HG03108 (cell line): ENCODE results near the gene TUBB3.

Source experiments
- ATAC-seq: cut with Tn5 transposase; IDR thresholded peaks from one replicate; pipeline ENCODE4 v1.9.1; 2021; ENCODE audit warnings: moderate library complexity; ENCODE audit not compliant: unreplicated experiment

The TUBB3 gene

DNA sequence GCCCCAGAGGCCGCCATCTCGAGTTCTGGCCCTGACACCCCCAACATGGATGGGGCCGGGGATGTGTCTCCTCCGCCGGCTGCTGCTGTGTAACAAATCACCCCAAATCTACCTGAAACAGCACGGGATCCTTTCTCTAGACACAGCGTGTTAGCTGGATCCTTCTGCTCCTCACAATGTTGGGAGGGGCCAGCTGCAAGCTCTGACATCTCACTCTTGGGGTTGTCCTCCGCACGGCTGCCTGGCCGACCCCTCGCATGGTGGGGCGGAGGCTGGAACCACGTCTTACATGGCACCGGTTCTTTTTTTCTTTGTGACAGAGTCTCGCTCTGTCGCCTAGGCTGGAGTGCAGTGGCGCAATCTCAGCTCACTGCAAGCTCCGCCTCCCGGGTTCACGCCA, 13.8 kb downstream of the TUBB3 start:
- ATAC-seq: no peak

DNA sequence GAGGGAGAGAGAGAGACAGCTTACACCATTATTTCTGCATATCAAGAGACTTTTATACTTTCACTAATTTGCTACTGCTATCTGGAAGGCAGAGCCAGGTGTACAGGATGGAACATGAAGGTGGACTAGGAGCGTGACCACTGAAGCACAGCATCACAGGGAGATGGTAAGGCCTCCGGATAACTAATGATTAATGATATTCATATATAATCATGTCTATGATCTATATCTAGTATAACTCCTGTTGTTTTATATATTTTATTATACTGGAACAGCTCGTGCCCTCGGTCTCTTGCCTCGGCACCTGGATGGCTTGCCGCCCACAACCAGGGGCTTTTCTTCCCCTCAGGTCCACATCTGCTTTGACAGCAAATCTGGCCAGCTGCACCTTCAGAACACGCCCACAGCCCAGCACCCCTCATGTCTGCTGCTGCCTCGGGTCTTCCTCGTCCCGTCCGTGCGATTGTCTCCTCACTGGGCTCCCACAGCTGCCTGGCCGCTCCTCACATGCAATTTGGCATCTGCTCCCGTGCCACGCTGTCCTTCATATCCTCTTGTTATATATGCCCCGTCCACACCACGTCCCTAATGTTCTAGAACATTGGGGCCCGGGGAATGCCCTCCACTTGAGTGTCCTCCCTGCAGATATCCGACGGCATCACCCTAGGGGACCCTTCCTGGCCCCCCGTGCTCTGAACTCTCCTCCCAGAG, 15.2 kb downstream of the TUBB3 start:
- no peak for ATAC-seq

DNA sequence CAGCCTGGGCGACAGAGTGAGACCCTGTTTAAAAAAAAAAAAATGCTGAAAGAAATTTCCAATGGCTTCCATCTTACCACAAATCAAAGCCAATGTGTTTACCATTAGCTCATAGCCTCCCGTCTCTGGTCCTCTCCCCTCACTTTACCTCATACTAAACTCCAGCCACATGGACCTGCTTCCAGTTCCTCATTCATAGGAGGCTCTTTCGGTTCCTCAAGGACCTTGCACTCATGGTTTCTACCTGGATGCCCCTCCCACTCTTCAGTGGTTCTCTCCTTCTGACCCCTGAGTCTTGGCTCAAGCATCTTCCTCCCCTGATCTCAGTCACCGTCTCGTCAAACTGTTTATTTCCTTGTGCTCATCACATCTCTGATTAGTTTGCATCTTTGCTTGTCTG, 21.6 kb downstream of the TUBB3 start:
- no peak for ATAC-seq

DNA sequence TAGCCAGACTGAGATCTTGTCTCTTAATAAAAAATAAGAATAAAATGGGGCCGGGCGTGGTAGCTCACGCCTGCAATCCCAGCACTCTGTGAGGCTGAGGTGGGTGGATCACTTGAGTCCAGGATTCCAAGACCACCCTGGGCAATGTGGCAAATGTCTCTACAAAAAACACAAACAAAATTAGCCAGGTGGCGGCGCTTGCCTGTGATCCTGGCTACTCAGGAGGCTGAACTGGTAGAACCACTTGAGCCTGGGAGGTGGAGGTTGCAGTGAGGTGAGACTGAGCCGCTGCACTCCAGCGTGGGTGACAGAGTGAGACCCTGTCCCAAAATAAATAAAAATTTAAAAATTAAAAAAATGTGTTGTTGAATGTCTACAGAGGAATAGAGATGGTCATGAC, 22.5 kb downstream of the TUBB3 start:
- no peak for ATAC-seq

DNA sequence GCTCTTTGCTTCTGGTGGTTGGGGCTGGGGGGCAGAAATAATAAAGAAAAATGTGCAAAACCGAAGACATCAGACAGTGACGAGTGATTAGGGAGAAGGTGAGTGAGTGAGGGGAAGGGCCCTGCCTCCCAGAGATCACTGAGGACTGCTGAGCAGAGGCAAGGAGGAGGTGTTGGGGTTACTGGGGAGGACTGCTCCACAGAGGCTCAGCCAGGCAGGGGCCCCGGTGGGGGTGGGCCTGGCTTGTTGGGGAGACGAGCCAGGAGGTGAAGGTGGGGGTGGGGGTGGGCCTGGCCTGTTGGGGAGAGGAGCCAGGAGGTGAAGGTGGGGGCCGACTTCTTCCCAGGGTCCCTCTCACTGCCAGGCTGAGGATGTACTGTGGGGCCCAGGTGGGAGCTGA, 23.4 kb downstream of the TUBB3 start:
- no peak for ATAC-seq

DNA sequence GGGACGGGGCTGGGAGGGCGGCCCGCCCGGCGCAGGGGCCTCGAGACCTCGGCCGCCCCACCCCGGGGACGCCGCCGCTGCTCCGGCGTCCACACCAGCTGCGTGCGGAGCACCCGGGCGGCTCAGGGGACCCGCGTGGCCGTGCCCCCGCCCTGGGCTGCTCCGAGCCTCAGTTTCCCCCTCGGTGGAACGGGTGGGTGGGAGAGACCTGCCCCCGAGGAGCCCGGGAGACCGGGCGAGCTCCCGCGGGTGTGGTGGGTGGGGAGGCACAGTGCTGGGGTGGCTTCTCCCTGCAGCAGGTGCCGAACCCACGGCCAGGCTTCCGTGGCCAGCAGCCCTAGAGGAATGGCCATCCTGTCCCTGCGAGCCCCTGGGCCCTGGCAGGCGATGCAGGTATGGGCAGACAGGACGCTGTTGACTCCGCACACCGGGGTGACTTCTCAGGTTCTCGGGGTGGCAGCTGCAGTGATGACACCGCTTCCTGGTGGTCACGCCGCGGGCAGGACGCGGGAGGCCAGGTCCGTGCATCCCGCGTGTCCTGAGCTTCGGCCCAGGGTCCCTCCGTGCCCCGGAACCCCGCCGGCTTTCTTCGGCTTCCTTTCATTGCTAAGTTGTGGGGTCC, 26.1 kb downstream of the TUBB3 start:
- no peak for ATAC-seq

DNA sequence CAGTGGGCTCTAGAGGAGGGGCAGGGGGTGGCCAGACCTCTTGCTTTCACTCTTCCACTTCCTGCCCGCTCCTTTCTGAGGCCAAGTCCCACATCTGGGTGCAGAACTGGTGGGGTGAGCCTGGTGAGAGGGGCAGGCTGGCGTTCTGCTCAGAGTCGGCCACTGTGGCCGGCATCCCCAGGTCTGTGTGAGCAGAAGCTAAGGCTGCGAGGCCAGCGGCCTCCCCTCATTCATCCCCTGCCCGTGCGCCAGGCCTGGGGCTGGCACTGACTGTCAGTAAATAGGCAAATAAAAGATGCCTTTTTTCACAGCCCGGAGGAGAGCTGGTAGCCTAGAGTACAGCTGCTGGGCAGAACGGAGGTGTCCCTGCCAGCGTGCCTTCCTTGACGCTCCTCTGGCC, 26.6 kb downstream of the TUBB3 start:
- no peak for ATAC-seq

DNA sequence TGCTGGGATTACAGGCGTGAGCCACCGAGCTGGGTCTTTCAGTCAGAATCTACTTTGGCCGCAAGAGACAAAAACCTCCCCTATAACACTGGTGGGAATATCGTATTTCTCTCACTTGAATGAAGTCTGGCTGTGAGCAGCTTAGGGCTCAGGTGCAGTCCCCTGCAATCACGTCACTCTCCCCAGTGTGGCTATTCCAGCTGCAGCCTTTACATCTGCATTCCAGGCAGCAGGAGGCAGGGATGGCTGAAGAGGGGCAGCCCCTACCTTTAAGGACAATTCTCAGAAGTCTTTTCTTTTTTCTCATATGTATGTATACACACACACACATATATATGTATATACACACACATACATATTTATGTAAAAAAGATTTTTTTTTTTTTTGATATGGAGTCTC, 28.4 kb downstream of the TUBB3 start:
- ATAC-seq: no peak

DNA sequence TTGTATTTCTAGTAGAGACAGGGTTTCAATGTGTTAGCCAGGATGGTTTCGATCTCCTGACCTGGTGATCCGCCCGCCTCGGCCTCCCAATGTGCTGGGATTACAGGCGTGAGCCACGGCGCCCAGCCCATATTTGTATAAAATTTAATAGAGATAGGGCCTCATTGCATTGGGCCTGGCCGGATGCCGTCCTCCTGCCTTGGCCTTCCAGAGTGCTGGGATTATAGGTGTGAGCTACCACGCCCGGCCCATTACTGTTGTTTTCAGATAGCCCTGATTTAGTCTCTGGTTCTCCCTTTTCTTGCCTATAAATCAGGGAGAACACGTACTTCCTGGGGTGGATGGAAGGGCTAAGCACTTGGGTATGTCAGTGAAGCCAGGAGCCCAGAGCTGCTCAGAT, 28.9 kb downstream of the TUBB3 start:
- no peak for ATAC-seq

DNA sequence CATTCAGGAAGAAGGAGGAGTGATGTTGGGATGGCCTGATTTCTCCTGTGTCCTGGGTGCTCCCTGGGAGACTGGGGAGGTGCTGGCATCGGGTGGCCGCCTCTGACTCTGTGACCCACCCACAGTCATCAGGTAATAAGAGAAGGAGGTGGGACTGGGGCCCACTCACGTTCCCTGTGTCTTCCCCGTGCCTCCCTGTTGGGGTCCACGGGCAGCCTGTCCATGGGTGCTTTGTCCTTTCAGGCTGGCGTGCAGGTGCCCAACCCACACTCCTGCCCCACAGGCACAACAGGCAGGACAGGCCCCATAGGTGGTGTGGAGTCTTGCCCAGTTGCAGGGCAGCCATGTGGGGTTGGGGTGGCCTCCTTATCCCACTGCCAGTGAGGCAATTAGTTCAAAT, 29.4 kb downstream of the TUBB3 start:
- no peak for ATAC-seq

DNA sequence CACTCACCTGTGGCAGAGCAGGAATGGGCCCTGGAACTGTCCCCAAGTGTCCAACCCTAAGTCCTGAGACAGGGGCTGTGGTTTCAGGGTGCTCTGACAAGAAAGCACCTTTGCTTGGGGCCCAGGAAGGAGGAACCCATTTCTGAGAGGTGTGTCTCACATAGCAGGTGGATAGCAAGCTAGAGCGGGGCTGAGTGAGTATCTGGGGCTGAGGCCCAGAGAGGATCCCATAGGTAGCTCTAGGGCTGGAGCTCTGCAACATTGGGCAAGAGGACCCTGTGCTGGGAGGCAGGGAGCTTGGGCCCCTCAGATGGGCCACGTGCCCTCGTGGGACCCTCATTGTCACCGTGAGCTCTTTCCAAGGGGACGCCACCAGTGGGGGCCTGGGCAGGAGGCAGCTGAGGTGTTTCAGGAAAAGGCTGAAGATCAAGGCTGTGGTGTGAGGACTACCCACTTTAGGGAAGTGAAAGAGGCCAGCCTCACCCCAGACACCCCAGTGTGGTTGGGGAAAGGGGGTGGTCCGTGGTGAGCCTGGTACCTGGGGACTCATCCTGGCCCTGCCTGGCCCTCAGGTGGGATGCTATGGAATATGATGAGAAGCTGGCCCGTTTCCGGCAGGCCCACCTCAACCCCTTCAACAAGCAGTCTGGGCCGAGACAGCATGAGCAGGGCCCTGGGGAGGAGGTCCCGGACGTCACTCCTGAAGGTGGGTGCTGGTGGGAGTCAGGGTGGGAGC, 30.7 kb downstream of the TUBB3 start:
- peak; percentile 57 for ATAC-seq

DNA sequence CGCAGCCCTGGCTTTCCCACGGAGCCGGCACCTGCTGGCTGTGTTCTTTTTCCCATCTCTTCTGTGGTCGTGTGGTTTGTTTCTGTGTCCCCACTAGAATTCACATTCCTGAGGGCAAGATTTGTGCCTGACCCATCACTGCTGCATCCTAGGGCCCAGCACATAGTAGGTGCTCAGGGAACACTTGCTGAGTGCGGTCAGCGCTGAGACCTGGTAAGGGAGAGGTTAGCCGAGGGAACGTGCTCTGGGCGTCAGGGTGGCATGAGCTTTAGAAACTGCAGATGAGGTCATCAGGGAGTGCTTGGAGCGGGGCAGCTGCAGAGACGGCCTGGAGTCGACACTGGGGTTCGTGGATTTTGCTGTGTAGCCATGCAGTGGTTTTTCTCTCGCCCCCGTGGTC, 31.3 kb downstream of the TUBB3 start:
- ATAC-seq: no peak

DNA sequence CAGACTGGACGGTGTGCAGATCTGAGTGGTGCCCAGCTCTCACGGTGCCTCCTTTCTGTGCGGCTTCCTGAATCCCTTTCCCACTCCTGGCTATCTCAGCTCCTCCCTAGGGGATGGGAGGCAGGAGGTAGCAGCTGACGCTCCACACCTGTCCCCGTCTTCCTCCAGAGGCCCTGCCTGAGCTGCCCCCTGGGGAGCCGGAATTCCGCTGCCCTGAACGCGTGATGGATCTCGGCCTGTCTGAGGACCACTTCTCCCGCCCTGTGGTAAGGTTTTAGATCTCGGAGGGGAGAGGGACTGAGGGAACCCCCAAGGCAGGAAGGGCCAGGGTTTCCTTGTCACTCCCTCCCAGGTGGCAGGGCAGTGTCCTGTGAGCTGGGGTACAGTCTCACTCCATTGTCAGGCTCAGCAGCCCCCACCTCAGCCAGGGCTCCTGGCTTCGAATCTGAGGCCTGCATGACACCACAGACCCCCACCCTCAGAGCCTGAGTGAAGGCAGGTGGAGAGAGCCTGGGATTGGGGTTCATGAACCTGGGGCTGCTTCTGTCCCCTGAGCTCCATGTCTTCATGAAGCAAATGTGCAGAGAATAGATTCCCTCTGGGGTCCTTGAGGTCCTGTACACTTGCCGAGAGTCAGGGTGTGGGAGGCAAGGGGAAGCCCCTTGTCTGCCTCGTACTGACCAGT, 32.0 kb downstream of the TUBB3 start:
- no peak for ATAC-seq

DNA sequence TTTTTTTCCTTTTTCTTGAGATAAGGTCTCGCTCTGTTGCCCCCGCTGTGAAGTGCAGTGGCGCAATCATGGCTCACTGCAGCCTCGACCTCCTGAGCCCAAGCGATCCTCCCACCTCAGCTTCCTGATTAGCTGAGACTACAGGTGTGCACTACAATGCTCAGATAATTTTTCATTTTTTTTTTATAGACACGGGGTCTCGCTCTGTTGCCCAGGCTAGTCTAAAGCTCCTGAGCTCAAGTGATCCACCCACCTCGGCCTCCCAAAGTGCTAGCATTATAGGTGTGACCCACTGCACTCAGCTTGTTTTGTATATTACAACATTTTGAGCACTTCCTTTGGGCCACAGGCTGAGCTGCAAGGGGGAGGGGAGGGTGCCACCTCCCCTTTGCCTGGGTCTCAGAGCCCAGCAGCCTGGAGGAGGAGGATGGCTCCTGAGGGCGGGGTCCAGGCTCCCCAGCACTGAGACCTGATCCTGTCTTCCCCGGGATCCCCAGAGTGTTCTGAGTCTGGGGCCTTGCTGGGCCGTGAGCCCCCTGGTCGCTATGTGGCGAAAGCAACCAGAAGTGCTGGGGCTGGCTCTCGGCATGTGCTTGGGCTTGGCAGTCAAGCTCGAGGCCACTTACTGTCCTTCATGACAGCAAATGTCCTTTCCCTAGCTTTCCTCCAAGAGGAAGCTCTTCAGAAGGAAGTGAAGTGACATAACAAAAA, 33.5 kb downstream of the TUBB3 start:
- ATAC-seq: no peak

DNA sequence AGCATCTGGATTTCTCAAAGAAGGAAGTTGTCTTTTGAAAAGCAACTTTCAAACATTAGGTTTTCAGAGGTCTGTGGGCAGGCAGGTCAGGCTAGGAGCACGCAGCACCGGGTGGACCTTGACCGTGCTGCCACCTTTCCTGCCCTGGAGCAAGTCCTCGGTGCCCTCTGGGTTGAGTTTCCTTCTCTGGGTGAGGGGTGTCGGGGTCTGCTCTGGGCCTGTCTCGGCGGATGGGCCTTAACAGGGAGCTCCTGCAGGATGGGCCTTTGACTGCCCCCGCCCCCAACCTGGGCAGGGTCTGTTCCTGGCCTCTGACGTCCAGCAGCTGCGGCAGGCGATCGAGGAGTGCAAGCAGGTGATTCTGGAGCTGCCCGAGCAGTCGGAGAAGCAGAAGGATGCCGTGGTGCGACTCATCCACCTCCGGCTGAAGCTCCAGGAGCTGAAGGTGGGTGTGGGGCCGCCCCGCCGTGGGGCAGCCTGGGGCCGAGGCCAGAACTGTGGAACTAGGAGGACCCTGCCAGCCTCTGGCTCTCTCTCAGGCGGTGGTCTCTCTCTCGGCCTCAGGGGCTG, 34.2 kb downstream of the TUBB3 start:
- no peak for ATAC-seq

DNA sequence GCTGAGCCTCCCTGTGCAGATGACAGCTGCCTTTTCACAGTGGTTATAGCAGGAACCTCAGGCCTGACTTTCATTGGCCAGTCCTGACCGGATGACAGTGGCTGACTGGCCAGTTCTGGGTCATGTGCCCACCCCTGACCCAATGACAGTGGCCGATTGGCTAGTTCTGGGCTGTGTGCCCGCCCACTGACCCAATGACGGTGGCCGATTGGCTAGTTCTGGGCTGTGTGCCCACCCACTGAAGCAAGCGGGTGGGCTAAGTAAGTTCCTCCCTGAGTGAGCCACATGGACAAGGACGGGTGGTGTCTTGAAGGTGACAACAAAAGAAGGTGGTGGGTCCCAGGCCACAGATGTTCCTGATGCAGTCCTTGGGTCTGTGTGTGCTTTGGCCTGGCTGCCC, 34.9 kb downstream of the TUBB3 start:
- ATAC-seq: no peak

DNA sequence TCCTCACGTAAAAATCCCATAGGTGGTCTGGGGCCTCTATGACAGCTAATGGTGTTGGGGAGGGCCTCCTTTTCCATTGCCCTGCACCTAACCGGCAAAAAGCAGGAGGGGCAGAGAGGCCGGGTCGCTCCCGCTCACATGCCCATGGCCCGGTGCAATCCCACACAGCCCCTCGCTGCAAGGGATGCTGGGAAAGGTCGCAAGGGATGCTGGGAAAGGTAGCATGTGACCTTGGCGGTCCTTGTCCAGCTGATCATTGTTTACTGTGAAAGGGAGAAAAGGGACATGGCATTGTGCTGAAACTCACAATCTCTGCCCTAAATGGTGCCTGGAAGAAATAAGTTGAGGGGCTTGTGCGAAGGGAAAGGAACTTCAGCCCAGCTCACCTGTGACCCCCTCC, 35.5 kb downstream of the TUBB3 start:
- ATAC-seq: no peak

DNA sequence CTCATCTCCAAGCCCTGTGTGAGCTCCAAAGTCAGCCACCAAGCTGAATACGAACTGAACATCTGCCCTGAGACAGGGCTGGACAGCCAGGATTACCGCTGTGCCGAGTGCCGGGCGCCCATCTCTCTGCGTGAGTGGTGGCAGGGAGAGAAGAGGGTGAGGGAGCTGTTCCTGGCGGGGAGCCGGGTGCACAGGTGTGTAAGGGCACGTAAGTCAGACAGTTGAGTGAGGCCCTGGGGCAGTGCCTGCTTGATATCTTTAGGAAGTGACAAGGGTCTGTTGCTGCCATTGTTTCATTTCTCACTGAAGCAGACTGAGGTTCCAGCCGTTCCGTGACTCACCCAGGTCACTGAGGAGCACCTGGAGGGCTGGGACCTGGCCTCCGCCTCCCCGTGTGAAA, 37.8 kb downstream of the TUBB3 start:
- ATAC-seq: no peak

DNA sequence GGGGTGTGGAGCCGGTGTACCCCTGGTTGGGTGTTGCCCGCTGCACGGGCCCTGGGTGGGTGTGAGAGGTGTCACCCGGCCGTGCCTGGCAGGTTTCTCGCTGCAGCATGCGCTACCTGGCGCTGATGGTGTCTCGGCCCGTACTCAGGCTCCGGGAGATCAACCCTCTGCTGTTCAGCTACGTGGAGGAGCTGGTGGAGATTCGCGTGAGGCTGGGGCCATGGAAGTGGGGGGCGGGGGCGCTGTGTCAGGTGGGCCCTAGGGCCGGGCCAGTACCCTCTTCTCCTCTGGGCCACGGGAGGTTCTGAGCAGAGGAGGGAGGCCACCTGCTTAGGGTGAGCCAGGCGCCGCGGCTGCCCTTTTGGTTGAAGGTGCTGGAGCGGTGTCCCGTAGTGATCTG, 38.8 kb downstream of the TUBB3 start:
- no peak for ATAC-seq

DNA sequence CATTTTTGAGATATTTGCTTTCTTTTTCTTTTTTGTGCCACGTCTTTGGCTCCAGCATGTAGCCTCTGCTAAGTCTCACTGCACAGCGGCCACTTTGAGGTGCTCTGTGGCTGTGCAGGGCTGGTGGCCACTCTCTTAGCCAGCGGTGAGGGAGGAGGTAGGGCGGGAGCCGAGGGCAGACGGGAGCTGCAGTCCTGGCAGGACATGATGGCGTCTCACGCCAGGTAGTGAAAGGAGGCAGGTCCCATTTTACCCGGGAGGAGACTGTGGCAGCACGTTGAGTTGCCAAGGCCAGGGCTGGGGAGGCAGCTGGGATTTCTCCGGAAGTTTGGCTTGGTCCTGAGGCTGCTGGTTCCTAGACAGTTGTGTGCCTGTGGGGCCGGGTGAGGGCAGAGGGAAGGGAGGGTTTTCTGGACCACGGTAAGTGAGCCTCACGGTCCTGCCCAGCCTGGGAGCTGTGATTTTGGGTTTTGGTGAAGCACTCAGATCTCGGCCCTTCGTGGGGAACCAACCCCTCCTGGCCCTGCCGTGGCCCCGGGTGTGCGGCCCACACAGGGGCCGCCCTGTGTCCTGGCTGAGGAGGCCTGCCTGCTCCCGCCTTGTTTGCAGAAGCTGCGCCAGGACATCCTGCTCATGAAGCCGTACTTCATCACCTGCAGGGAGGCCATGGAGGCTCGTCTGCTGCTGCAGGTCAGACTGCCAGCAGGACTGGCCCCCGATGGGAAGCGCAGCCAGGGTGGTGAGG, 39.8 kb downstream of the TUBB3 start:
- ATAC-seq: no peak
